Activated CD8-positive, alpha-beta memory T cell treated with anti-CD3 and anti-CD28 coated beads, Interleukin-2, amount 50 U/mL, for 24 hours (primary cell): ENCODE data around the gene ESPN.
A peak's percentile ranks its signal among the peaks of the same experiment; 100 is the strongest.
"Not testable (repeated sequence)": the region's sequence is repeated elsewhere in the genome, so short reads cannot be mapped to it uniquely, and the experiment has no call there.

Experiments used
- DNase-seq: peaks from one replicate; pipeline ENCODE4 v3.0.0-alpha.2; 2020; ENCODE audit errors: extremely low read depth

Gene ESPN

DNA sequence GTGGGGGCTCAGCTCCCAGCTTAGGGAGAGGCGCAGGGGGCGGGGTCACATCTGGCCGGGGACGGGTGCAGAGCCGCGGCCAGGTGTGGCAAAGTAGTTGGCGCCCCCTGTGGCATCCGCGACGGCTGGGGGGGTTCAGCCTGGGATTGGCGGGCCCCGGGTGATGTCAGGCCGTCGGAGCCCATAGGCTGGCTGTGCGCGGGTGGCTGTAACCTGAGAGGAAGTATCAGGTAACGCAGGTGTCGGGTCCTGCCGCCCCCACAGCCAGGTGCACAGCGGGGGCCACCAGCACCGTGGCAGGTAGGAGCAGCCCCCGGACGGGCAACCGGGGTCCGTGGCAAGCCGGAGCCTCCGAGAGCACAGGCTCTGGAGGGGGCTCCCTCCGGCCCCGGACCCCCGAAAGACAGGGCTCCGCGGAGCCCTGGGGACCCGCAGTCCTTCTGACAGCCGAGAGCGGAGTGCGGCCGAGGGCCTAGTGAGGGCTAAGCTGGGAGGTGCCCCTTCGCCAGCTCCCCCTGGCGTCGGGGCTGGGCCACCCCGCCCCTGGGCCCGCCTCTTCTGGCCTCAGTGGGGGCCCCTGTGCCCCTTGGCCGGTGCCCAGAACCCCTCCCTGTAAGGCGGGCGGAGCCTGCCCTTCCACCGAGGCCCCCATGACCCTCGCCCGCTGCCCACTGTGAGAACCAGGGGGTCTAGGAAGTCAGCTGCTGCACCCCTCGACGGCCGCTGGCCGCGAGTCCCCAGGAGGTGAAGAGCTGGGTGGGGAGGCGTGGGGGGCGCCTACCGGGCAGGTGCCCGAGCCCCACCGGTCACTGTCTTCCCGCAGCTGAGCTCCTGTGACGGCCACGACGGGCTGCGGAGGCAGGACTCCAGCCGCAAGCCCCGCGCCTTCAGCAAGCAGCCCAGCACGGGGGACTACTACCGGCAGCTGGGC is 23.5 kb downstream of the ESPN start:
- DNase-seq = no peak

DNA sequence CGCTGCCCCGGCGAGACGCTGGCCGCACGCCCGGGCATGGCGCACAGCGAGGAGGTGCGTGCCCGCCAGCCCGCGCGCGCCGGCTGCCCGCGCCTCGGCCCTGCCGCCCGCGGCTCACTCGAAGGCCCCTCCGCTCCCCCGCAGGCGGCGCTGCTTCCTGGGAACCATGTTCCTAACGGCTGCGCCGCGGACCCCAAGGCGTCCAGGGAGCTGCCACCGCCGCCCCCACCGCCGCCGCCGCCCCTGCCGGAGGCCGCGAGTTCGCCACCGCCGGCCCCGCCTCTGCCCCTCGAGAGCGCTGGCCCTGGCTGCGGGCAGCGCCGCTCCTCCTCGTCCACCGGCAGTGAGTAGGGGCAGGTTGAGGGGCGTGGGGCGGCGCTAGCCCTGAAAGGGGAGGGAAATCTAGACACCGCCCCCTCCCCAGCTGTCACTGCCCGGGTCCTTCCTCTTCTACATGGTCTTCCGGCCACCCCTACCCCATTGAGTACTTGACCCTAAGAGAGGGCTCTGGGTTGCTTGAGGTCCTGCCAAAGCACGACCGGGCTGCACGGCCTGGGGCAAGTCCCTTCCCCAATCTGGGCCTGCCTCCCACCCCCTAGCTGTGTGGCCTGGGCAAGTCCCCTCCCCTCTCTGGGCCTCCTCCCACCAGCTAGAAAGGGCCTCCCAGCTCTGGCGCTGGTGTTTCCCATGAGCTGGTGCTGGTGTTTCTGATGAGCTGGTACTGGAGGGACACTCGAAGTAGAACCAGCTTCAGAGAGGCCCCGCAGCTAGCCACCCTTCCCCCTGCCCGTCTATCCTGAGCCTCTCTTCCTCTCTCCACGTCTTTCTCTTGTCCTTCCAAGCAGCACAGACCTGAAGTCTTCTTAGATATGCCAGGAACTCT is 24.4 kb downstream of the ESPN start:
- no peak for DNase-seq

DNA sequence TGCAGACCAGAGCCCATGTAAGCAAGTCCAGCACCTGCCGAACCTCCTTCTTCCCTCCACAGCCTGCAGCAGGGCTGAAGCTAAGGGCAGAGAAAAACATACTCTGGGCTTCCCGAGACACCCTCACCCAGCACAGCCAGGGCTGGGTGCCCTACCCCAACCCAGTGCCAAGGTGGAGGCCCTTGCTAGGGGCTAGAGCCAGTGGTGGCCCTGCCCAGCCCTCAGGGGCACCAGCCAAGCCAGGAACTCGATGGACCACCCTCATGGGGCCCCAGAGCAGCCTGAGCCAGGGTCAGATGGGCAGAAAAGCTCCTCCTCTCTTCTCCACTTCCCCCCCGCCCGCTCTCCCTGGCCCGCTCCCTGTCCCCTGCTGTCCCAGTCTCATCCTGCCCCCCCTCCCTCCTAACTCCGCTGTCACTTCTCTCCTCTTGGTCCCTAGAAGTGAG is 25.5 kb downstream of the ESPN start:
- no peak for DNase-seq

DNA sequence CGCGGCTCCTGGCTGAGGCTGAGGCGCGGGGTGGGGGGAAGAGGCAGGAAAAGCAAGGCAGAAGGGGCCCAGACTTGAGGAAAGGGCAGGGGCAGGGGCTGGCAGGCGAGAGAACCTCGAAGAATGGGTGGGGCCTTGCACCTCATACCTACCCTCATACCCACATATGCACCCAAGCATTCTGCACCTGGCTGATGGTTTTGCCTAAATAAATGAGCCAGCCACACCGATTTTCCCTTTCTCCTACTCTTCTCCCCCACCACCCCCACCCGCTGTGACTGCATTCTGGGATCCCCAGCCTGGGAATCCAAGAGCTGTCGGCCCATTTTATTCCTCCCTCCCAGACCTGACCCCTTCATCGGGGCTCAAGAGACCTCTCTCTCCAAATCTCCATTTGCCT is 25.9 kb downstream of the ESPN start:
- not testable (repeated sequence) for DNase-seq

DNA sequence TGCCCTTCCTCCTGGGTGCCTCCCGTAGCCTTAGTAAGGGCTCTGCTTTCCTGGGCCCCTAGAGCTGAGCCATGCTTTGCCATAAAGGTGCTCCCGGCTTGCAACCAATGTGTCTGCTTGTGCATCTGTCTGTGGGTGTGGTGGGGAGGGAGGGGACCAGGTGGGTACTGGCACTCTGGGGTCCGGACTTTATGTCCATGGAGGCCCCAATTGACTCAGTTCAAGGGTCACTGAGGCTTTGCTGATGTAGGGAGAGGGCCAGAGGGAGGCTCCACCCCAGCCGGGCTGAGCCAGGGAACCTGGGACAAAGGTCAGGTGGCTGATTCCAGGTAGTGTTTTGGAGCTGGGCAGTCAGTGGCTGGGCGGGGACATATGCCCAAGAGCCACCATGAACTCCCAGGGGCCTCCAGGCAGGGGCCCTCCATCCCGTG is 26.4 kb downstream of the ESPN start:
- DNase-seq = no peak

DNA sequence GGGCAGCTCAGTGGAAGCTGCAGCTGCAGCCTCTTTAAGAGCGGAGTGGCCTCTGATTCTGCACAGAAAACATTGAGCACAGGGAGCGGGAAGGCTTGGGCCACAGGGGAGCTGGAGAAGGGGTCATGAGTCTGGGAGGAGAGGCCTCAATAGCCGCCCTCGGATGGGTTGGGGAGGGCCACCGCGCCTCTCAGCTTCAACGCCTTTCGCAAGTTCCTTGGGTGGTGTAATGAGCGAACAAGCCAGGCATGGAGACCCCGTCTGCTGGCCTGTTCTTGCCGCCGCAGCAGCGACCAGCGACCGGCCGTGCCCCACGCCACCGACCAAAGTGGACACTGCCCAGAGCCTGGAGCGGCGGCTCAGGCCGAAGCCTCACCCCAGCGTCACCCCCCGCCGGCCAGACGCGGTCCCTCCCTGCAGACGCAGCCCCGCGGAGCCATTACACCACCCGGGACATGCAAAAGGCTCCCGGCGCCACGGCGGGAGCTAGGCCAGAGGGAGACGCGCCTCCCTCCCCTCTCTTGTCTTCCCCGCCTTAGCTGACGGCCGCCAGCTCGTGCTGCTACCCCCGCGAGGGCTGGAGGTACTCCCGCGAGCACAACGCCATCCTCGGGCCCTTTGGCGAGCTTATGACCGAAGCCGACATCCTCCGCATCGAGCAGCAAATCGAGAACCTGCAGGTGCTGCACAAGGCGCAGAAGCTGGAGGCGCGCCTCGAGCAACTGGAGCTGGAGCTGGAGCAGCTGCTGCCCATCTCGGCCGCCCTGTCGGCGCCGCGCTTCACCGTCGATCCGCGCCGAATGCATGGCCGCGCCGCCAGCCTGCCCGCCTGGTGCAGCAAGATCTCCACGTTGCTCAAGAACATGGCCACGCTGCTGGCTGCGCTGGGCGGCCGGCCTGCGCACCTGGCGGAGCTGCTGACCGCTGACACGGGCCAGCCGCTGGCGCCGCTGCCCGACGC is 29.6 kb downstream of the ESPN start:
- not testable (repeated sequence) for DNase-seq

DNA sequence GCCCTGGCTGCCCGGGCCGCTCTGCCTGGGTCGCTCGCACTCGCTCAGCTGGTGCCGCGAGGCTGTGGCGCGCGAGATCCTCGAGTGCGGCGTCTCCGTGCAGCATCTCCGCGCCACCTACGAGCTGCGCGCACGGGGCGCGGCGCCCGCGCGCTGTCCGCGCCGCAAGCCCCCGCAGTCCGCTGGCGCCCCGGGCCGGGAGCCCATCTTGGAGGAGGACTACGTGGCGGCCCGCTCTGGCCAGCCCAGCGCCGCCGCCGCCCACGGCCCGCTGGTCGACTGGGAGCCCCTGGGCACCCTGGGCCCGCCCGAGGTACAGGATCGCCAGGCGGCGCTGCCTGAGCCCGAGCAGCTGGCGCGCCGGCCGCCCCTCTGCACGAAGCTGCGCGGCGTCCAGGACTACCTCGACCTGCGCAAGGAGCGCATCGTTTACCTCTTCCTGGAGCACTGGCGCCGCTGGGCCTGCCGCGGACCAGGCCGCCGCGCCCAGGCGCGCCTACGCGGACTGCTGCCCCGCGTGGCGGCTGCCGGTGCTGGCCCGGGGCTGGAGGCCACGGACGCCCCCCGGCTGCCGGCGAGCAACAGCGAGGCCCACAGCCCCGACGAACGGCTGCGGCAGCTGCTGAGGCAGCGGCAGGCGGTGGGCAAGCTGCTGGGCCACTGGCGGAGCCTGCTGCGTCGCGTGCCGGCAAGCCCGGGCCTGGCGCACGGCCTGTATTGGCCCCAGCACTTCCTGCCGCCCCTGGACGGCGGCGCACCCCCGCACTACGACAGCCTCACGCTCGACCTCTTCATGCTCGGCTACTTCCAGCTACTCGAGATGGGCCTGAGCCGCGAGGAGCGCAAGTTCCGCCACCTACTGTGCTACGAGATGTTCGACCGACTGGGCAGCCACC is 30.5 kb downstream of the ESPN start:
- DNase-seq = no peak

DNA sequence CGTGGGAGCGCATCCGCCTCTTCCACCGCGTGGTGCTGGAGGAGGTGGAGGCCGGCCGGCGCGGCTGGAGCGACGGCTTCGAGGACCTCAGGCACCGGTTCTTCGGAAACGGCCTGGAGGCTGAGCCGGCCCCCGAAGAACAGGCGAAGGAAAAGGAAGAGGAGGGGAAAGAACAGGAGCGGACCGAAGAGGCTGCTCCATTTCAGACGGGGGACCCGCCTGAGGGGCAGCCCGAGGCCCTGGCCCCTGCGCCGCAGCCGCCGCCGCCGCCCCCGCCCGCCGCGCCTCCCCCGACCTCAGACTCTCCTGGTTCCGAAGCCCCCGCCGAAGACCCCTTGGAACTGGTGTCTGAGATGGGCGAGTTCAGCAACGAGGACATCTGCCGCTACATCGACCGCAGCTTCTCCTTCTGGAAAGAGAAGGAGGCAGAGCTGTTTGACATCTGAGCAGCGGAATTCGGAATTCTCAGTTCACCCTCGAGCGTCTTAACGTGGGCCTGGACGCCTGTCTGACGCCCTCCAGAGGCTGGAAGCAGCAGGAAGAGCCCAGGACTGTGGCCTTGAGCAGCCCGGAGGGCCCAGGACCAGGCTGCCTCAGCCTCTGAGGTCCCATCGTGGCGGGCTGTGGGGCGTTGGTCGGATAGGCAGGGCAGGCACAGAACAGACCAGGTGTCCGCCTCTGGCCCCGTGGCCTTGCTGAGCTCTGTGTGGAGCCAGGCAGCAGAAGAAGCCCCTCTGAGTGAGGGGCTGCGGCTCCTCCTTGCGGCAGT is 31.4 kb downstream of the ESPN start:
- not testable (repeated sequence) for DNase-seq

DNA sequence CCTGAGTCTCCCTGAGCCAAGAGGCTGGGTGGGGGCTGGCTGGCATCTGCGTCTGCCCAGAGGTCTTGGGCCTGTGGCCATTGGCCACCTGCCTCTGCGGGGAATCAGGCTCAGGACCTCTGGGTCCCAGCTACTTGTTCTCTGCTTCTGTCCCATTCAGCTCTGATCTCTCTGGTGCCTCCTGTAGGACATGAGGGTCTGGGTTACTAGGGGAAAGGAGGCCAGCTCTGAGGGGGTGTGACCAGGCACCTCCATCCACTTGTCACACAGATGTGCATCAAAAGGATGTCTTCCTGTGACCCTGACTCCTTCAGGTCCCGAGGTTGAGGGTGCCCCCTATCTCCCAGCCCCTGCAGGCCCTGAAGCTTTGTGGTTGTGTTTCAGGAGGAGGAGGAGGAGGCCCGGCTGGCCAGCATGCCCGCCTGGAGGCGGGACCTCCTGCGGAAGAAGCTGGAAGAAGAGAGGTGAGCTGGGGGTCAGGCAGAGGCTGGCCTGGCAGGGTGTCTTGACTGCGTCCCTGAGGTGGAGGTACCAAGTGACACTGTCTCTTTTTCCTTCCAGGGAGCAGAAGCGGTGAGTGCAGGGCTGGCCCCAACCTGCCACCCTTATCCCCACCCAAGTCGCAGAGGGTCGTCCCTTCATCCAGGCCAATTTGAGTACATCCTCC is 32.4 kb downstream of the ESPN start:
- DNase-seq = no peak

DNA sequence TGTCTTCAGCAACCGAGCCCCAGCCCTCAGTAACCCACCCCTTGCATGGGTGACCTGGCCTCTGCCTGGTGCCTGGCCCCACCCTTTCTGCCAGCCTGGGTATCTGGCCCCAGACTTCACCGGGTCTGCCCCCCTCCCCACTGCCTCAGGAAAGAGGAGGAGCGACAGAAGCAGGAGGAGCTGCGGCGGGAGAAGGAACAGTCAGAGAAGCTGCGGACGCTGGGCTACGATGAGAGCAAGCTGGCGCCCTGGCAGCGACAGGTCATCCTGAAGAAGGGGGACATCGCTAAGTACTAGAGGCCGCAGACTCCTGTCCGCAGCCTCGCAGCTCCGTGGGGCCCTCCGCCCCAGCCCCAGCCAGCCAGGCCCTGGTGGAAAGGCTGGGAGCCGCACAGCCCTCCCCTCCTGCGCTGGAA is 35.3 kb downstream of the ESPN start:
- DNase-seq = no peak

DNA sequence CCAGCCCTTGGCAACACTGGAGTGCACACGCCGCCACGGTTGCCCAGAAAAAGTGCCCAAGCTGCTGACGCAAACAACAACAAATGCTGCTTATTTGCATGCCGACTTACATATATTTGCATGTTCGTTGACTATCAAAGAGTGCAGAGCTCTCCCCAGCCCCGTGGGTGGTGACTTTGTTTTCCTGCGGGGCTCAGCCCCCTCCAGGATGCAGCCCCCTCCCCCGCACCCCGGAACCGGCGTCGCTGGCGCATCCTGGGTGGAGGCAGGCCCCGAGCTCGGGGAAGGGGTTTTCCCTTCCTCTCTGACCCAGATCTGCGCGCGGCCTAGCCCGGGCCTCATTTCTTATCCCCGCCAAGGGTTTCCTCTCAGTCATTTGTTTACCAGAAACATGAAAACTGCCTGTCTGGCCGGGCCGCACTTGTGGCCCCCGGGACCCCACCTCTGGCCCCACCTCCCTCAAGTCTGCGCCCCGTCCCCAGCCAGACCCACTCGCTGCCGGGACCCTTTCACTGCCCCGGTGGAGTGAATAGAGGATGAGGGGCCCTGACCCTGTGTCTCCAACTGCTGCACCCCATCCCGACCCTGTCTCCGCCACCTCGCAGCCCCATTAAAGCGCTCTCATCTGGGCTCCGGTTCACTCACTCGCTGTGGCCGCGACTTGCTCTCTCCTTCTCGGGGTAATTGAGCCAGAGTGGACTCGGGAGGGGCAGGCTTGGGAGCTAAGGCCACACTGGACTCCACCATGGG is 35.9 kb downstream of the ESPN start:
- DNase-seq = peak; percentile 47

DNA sequence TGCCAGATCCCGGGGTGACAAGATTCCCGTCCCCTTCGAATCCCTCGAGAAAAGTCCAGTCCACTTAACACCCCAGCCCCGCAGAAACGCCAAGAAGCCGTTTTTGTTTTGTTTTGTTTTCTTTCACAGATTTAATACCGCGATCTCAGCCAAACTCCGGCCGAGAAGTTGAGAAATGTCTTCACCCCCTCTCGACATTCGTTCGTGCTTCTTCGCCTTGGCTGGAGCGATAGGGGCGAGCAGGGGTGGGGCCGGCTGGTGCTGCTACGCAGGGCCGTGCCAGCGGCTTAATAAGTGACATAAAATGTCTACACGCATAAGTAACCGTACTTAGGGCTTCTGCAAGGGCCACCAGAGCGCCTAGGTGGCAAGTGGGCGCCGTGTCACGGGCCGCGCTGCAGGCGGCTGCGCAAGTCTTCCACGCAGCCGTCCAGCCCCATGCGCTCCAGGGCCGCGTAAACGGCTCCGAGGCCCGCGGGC is 36.5 kb downstream of the ESPN start:
- no peak for DNase-seq

DNA sequence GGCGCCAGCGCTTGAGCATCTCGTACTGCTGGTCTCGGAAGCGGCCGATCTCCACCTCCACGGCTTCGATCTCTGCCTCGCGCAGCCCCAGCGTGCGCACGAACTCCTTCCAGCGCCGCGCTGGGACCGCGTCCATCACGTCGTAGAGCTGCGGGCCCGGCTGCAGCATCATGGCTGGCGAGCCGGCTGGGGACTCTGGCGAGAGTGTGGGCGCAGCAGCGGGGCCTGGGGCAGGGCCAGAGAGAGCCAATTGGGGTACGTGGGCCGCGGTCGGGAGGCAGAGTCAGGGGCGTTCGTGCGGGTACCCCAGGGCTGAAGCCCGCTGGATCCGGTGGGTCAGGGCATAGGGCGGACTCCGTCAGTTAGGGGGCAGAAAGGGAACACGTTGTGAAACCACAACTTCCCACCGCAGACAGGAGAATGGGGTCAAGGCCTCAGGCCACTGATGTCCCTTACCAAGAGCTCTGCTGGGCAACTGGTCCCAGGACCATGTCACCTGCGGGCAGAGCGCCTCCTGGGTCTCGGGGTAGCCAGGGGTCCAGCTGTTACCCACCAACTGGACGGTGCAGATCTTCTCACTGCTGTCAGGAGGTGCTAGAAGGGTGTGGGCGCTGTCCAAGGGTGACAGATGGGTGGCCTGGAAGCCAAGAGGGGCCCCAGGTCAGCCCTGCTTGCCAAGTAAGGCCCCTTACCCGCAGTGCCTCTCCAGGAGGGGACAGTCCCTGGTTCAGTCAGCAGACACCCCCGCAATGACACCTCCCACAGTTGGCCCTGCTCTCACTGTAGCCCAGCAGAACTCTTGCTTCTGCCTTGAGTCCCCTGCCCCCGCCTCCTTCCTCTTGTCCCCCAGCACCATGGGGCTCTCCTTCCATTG is 37.2 kb downstream of the ESPN start:
- DNase-seq = no peak

DNA sequence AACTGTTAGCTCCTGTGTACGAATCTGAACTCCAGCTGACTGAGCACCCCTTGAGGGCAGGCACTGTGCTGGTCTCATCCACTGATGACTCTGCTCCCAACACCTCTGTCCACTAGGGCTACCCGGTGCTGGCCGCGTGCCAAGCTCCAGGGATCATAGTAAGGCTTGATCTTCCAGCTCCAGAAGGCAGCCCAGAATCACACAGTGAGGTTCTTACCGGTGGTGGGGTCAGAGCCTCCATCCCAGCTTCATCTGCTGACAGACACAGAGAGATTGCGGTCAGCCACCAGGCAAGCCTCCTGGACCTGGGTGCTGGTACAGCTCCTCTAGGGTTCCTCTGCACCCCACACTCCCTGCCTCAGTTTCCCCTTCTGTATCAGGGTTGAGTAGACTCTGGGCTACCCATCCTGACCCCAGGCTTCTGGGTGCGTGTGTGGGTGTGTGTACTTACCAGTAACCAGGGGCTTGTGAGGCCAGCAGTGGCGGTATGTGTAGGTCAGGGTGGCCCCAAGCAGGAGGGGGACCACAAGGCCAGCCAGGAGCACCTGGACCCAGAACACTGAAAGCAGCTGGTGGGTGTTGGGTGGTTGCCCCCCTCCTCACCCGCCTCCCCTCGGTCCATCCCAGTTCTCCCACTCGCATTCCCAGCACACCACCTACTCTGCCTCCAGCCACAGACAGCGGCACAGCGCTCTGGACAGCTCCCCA is 38.0 kb downstream of the ESPN start:
- DNase-seq = no peak

DNA sequence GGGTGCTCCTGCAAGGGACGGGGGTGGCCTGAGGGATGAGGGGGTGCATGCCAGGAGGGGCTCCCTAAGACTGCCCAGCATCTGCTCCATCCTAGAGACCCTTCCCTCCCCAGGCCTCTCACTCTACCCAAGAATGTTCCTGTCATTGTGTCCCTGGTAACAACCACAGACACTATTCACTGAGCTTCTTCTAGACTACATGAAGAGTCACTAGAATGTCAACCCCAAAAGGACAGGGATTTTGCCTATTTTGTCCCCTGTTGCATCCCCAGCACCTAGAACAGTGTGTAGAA is 38.5 kb downstream of the ESPN start:
- DNase-seq = no peak

DNA sequence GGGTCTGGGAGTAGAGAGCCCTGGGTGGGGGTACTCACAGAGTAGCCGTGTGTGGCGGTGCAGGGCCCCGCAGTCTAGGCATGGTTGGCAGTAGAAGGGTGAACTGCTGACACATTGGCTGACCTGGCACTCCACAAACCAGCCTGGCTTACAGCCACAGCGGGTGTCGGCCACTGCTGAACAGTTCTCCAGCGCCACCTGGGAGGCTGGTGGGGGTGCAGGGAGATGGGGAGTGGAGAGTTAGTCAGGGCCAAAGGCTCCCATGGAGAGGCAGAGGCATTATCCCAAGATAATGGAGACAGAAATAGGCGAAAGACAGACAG is 39.9 kb downstream of the ESPN start:
- DNase-seq = no peak

DNA sequence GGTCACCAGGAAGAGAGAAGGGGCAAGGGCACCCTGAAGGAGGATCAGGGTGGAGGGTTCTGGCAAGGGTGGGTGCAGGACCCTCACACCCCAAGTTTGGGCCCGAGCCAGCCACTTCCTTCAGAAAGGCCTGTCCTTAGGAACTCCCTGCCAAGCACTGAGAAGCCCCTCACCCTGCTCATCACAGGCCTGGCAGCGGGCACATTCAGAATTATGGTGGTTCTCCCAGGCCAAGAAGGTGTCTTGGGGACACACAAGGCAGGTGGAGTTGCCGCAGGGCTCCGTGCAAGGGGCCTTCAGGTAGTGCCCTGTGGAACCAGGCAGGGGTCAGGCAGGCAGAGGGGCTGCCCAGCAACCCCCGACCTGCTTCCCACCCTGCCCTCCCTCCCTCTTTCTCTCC is 40.3 kb downstream of the ESPN start:
- no peak for DNase-seq
